ENCODE results near the gene ADARB2. TPM values are rescaled to one million over a fixed set of nuclear protein-coding genes. Genes with fewer than 3 reads are reported as not detected.

The ADARB2 gene
- total RNA-seq, 2 donors from 2014 or later: 8.0 to 12.2 TPM

GRCh38 chr10:1474376-1475097 is 262.8 kb downstream of the ADARB2 start:
- ATAC-seq: no peak
- Histone ChIP-seq H3K36me3 (replicated peaks in 1 of 2; ENCODE audit: insufficient read depth in 1 of 2, low read depth in 2 of 2) (no peaks in the 10 kb centered on the region), H3K4me3 (no peak overlapping the region), H3K4me1 (no peaks in the 10 kb centered on the region), H3K27ac (no peak overlapping the region), H3K9me3 (no peaks in the 10 kb centered on the region), H3K27me3 (peaks cover 0 to 3% of the 10 kb centered on the region in 2 donors)
- WGBS, 2 donors: 80% methylated on average over 26 to 32 of the region's 36 CpGs
- intact Hi-C loops (cut with DNase I): no loop called here
- TF ChIP-seq POLR2A (IDR thresholded peaks at IDR 0.05) (no peak), CTCF (IDR thresholded peaks at IDR 0.05) (no peak)
- no peak for DNase-seq

- Histone ChIP-seq H3K4me1 (no peaks in the 10 kb centered on the region), H3K27ac (no peak overlapping the region), H3K27me3 (peaks cover 0 to 3% of the 10 kb centered on the region in 2 donors), H3K9me3 (no peaks in the 10 kb centered on the region), H3K36me3 (replicated peaks in 1 of 2; ENCODE audit: insufficient read depth in 1 of 2, low read depth in 2 of 2) (no peaks in the 10 kb centered on the region), H3K4me3 (no peak overlapping the region)
- intact Hi-C loops (cut with DNase I): no loop called here
- DNase-seq (no peak), ATAC-seq (no peak)
- 63 to 69% methylated on average over 11 of the region's 11 CpGs for WGBS, 2 donors
- TF ChIP-seq POLR2A (IDR thresholded peaks at IDR 0.05): no peak
- TF ChIP-seq CTCF (IDR thresholded peaks at IDR 0.05): no peak
Observed at GRCh38 chr10:1473874-1474273, 263.5 kb downstream of the ADARB2 start.

- Histone ChIP-seq H3K27me3 (peaks cover 0 to 3% of the 10 kb centered on the region in 2 donors), H3K36me3 (replicated peaks in 1 of 2; ENCODE audit: insufficient read depth in 1 of 2, low read depth in 2 of 2) (no peaks in the 10 kb centered on the region), H3K4me3 (no peak overlapping the region), H3K4me1 (no peaks in the 10 kb centered on the region), H3K27ac (no peak overlapping the region), H3K9me3 (no peaks in the 10 kb centered on the region)
- intact Hi-C loops (cut with DNase I): no loop called here
- DNase-seq (no peak), ATAC-seq (no peak)
- TF ChIP-seq POLR2A (IDR thresholded peaks at IDR 0.05): no peak
- TF ChIP-seq CTCF (IDR thresholded peaks at IDR 0.05): no peak
- 64 to 67% methylated on average over 18 to 21 of the region's 21 CpGs for WGBS, 2 donors
Observed at GRCh38 chr10:1472178-1472958, 265.0 kb downstream of the ADARB2 start.

- Histone ChIP-seq H3K27ac (no peak overlapping the region), H3K4me1 (no peaks in the 10 kb centered on the region), H3K36me3 (replicated peaks in 1 of 2; ENCODE audit: insufficient read depth in 1 of 2, low read depth in 2 of 2) (no peaks in the 10 kb centered on the region), H3K4me3 (no peak overlapping the region), H3K9me3 (no peaks in the 10 kb centered on the region), H3K27me3 (no peaks in the 10 kb centered on the region)
- 52 to 67% methylated on average over 10 of the region's 10 CpGs for WGBS, 2 donors
- DNase-seq (no peak), ATAC-seq (no peak)
- no peak for TF ChIP-seq CTCF (IDR thresholded peaks at IDR 0.05)
- no peak for TF ChIP-seq POLR2A (IDR thresholded peaks at IDR 0.05)
- intact Hi-C loops (cut with DNase I): no loop called here
Observed at GRCh38 chr10:1468811-1469210, 268.5 kb downstream of the ADARB2 start.
